Testis (tissue), 2 donors: Measurements from ENCODE around the gene ANP32B.

Source experiments
- POLR2A ChIP-seq: fragments of 450-650 bp; IDR thresholded peaks from one replicate; pipeline ENCODE4 v1.6.1; 2017; ENCODE audit warnings: antibody characterized with exemption, mild to moderate bottlenecking, moderate library complexity
- TF ChIP-seq, protein P1 (sequence below), 3 experiments: fragments of 450-650 bp in 2 of 3; fragments of 200-600 bp in 1 of 3; sonication (generic) in 1 of 3; IDR thresholded peaks; one replicate each; pipeline ENCODE4 v1.5.1; 2016 to 2019; ENCODE audit warnings: antibody characterized with exemption in 3 of 3, mild to moderate bottlenecking in 2 of 3, moderate library complexity in 1 of 3

DNA sequence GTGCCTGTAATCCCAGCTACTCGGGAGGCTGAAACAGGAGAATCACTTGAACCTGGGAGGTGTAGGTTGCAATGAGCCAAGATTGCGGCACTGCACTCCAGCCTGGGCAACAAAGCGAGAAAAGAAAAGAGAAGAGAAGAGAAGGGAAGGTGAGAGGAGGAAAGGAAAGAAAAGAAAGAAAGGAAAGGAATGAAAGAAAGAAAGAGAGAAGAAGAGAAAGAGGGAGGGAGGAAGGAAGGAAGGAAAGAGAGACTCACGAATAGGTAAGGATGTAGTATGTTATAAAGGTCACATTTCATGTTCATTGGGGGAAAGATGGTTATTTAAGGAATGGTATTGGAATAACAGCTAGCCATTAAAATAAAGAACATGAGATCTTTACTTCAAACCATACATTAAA, 10.4 kb upstream of the ANP32B start:
- TF ChIP-seq POLR2A: no peak
- TF ChIP-seq, protein P1, sequence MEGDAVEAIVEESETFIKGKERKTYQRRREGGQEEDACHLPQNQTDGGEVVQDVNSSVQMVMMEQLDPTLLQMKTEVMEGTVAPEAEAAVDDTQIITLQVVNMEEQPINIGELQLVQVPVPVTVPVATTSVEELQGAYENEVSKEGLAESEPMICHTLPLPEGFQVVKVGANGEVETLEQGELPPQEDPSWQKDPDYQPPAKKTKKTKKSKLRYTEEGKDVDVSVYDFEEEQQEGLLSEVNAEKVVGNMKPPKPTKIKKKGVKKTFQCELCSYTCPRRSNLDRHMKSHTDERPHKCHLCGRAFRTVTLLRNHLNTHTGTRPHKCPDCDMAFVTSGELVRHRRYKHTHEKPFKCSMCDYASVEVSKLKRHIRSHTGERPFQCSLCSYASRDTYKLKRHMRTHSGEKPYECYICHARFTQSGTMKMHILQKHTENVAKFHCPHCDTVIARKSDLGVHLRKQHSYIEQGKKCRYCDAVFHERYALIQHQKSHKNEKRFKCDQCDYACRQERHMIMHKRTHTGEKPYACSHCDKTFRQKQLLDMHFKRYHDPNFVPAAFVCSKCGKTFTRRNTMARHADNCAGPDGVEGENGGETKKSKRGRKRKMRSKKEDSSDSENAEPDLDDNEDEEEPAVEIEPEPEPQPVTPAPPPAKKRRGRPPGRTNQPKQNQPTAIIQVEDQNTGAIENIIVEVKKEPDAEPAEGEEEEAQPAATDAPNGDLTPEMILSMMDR (IDR thresholded peaks at IDR 0.05): no peak
